Upper lobe of left lung (tissue), 6 donors: ENCODE measurements around the gene RIOX2. TPM values are rescaled to one million over a fixed set of nuclear protein-coding genes. Genes with fewer than 3 reads are reported as not detected.
A peak's percentile ranks its signal among the peaks of the same experiment; 100 is the strongest.

ENCODE experiments used
- ATAC-seq, 2 donors: fragments of 200-7000 bp; cut with Tn5 transposase; one replicate each; pipeline ENCODE4 v1.9.1; 2022; ENCODE audit warnings: mild to moderate bottlenecking in 2 of 2, moderate library complexity in 2 of 2; ENCODE audit not compliant: low FRiP score in 2 of 2
- DNase-seq, 2 donors: peaks; one replicate each; pipeline ENCODE4 v3.0.0-alpha.2; 2019 to 2020
- H3K27ac ChIP-seq, 4 donors: fragments of 200-600 bp; sonication (generic); one replicate each; pipeline ENCODE4 v1.5.1; 2016 to 2019
- H3K27me3 ChIP-seq, 4 donors: fragments of 200-600 bp; sonication (generic); one replicate each; pipeline ENCODE4 v1.5.1; 2017 to 2019
- H3K36me3 ChIP-seq, 4 donors: fragments of 200-600 bp; sonication (generic); one replicate each; pipeline ENCODE4 v1.5.1; 2016 to 2019
- H3K4me1 ChIP-seq, 4 donors: fragments of 200-600 bp; sonication (generic); one replicate each; pipeline ENCODE4 v1.5.1; 2018 to 2019
- H3K4me3 ChIP-seq, 4 donors: fragments of 200-600 bp; sonication (generic); one replicate each; pipeline ENCODE4 v1.5.1; 2017 to 2019; ENCODE audit warnings: mild to moderate bottlenecking in 2 of 4, moderate library complexity in 1 of 4
- H3K9me3 ChIP-seq, 4 donors: fragments of 200-600 bp; sonication (generic); one replicate each; pipeline ENCODE4 v1.5.1; 2018 to 2019
- CTCF ChIP-seq, 6 experiments: fragments of 450-650 bp in 4 of 6; fragments of 200-600 bp in 2 of 6; sonication (generic) in 2 of 6; IDR thresholded peaks; one replicate each; pipeline ENCODE4 v1.5.1; 2016 to 2019; ENCODE audit warnings: antibody characterized with exemption in 6 of 6
- EP300 ChIP-seq, 4 donors: sonication (generic); formaldehyde crosslinking; IDR thresholded peaks; one replicate each; pipeline ENCODE4 v1.5.1; 2017; ENCODE audit warnings: antibody characterized with exemption in 4 of 4, control low read depth in 2 of 4
- POLR2A ChIP-seq, 4 donors: fragments of 450-650 bp; IDR thresholded peaks; one replicate each; pipeline ENCODE4 v1.5.1; 2016 to 2017; ENCODE audit warnings: antibody characterized with exemption in 4 of 4, mild to moderate bottlenecking in 2 of 4
- POLR2AphosphoS5 ChIP-seq, 2 donors: sonication (generic); formaldehyde crosslinking; IDR thresholded peaks; one replicate each; pipeline ENCODE4 v1.5.1; 2017; ENCODE audit warnings: antibody characterized with exemption in 2 of 2
- WGBS, 2 donors: methylation state at CpG; one replicate each; pipeline ENCODE4 v1.1.5; 2017 to 2018; 5-methylcytosine and 5-hydroxymethylcytosine counted together
- total RNA-seq, 6 donors: library from RNA; depleted of rRNA in 4 of 6; stranded (reverse); fragments of >200 nt in 4 of 6; gene quantifications; one replicate each; pipeline versions ENCODE4 v1.1.0 to v1.2.1, GENCODE V29; 2016 to 2021
- donor health status: DM: no; HTN: no; CAD: no; lungs with moderate emphysema.
- donor health status: DM: no; HTN: yes; CAD: no; lungs with severe emphysema.

RIOX2 gene
- total RNA-seq, 6 donors from 2014 or later: 15.9 to 33.9 (median 21.4) TPM

GRCh38 chr3:97981886-97982285, 9.7 kb upstream of the RIOX2 start:
- peak in 1 of 2 donors; percentile 29 for ATAC-seq
- WGBS, 2 donors: 47 to 50% methylated on average over 3 of the region's 3 CpGs
- peak overlapping the region in 2 of 4 donors; percentile 23 to 40 for H3K27ac ChIP-seq

GRCh38 chr3:97979610-97980009, 7.4 kb upstream of the RIOX2 start:
- no peak overlapping the region for H3K27ac ChIP-seq
- H3K4me1 ChIP-seq: peaks cover 0 to 11% (median 5%) of the 10 kb centered on the region in 4 donors
- H3K9me3 ChIP-seq: no peaks in the 10 kb centered on the region
- no peaks in the 10 kb centered on the region for H3K27me3 ChIP-seq
- TF ChIP-seq CTCF (IDR thresholded peaks at IDR 0.05): no peak
- TF ChIP-seq POLR2A (IDR thresholded peaks at IDR 0.05): no peak
- TF ChIP-seq EP300 (IDR thresholded peaks at IDR 0.05): no peak
- TF ChIP-seq POLR2AphosphoS5 (IDR thresholded peaks at IDR 0.05): no peak
- H3K4me3 ChIP-seq: no peak overlapping the region
- WGBS, 2 donors: 81 to 90% methylated on average over 3 of the region's 3 CpGs
- no peaks in the 10 kb centered on the region for H3K36me3 ChIP-seq
- no peak for DNase-seq
- peak in 1 of 2 donors; percentile 26 for ATAC-seq

More at GRCh38 chr3:97981886-97982285, 9.7 kb upstream of the RIOX2 start:
- TF ChIP-seq POLR2AphosphoS5 (IDR thresholded peaks at IDR 0.05) (peak; percentile 18 to 44), CTCF (IDR thresholded peaks at IDR 0.05) (no peak), POLR2A (IDR thresholded peaks at IDR 0.05) (no peak), EP300 (IDR thresholded peaks at IDR 0.05) (peak in 3 of 4 donors; percentile 29 to 86 (median 66))
- Histone ChIP-seq H3K9me3 (no peaks in the 10 kb centered on the region), H3K27me3 (no peaks in the 10 kb centered on the region), H3K36me3 (no peaks in the 10 kb centered on the region), H3K4me3 (no peak overlapping the region), H3K4me1 (peaks cover 0 to 11% (median 5%) of the 10 kb centered on the region in 4 donors)
- DNase-seq: no peak

GRCh38 chr3:97975466-97975865, 3.2 kb upstream of the RIOX2 start:
- WGBS, 2 donors: 85 to 89% methylated on average over 1 of the region's 1 CpG
- ATAC-seq (no peak), DNase-seq (no peak)
- H3K27ac ChIP-seq: no peak overlapping the region
- H3K36me3 ChIP-seq: no peaks in the 10 kb centered on the region
- no peak overlapping the region for H3K4me3 ChIP-seq
- H3K9me3 ChIP-seq: no peaks in the 10 kb centered on the region
- no peak for TF ChIP-seq POLR2AphosphoS5 (IDR thresholded peaks at IDR 0.05)
- TF ChIP-seq EP300 (IDR thresholded peaks at IDR 0.05): no peak
- TF ChIP-seq POLR2A (IDR thresholded peaks at IDR 0.05): no peak
- no peak for TF ChIP-seq CTCF (IDR thresholded peaks at IDR 0.05)
- no peaks in the 10 kb centered on the region for H3K27me3 ChIP-seq
- peaks cover 8 to 19% (median 17%) of the 10 kb centered on the region in 4 donors for H3K4me1 ChIP-seq

- peaks cover 8 to 19% (median 18%) of the 10 kb centered on the region in 4 donors for H3K4me1 ChIP-seq
- no peak overlapping the region for H3K4me3 ChIP-seq
- H3K9me3 ChIP-seq: no peaks in the 10 kb centered on the region
- DNase-seq (no peak), ATAC-seq (no peak)
- no peaks in the 10 kb centered on the region for H3K36me3 ChIP-seq
- no peak for TF ChIP-seq POLR2A (IDR thresholded peaks at IDR 0.05)
- TF ChIP-seq POLR2AphosphoS5 (IDR thresholded peaks at IDR 0.05): no peak
- TF ChIP-seq CTCF (IDR thresholded peaks at IDR 0.05): no peak
- TF ChIP-seq EP300 (IDR thresholded peaks at IDR 0.05): no peak
- no peak overlapping the region for H3K27ac ChIP-seq
- H3K27me3 ChIP-seq: no peaks in the 10 kb centered on the region
- 55 to 76% methylated on average over 3 of the region's 3 CpGs for WGBS, 2 donors
Observed at GRCh38 chr3:97974996-97975395, 2.8 kb upstream of the RIOX2 start.

- peak overlapping the region in 3 of 4 donors; percentile 95 to 99 (median 96) for H3K4me3 ChIP-seq
- peak overlapping the region in 2 of 4 donors; percentile 81 to 91 for H3K27ac ChIP-seq
- TF ChIP-seq CTCF (IDR thresholded peaks at IDR 0.05): no peak
- TF ChIP-seq POLR2A (IDR thresholded peaks at IDR 0.05): no peak
- no peak for TF ChIP-seq POLR2AphosphoS5 (IDR thresholded peaks at IDR 0.05)
- TF ChIP-seq EP300 (IDR thresholded peaks at IDR 0.05): no peak
- no peaks in the 10 kb centered on the region for H3K27me3 ChIP-seq
- H3K36me3 ChIP-seq: no peaks in the 10 kb centered on the region
- H3K4me1 ChIP-seq: peaks cover 8 to 19% (median 18%) of the 10 kb centered on the region in 4 donors
- WGBS, 2 donors: 89 to 98% methylated on average over 9 of the region's 9 CpGs
- ATAC-seq: no peak
- DNase-seq: no peak
- H3K9me3 ChIP-seq: no peaks in the 10 kb centered on the region
Observed at GRCh38 chr3:97972976-97973375, 745 bp upstream of the RIOX2 start.
